IMR-90 (cell line): ENCODE data around the gene DCP2. TPM values are rescaled to one million over a fixed set of nuclear protein-coding genes. Genes with fewer than 3 reads are reported as not detected.

Experiments used
- ATAC-seq: fragments of 200-7000 bp; cut with Tn5 transposase; 2 replicates; pipeline ENCODE4 v1.9.1; 2020; ENCODE audit warnings: low read depth, mild to moderate bottlenecking, moderate library complexity
- BruUV-seq: library from RNA; stranded (reverse); fragments of 400-500 nt; replicated peaks from 2 replicates; lab custom pipeline; 2021; lab: Mats Ljungman, UMichigan
- CTCF ChIA-PET: fragments of 300-600 bp; formaldehyde crosslinking; extraction: SDS; loops from one replicate; lab custom pipeline; 2021; ENCODE audit warnings: antibody characterized with exemption; lab: Yijun Ruan, JAX
- POLR2A ChIA-PET: fragments of 300-600 bp; sonication (Branson Sonifier 250); formaldehyde crosslinking; loops from one replicate; lab custom pipeline; 2022; ENCODE audit warnings: antibody characterized with exemption; ENCODE audit not compliant: unreplicated experiment; lab: Charles Lee
- DNase-seq: peaks from one replicate; pipeline ENCODE4 v3.0.0; 2013
- H2AFZ ChIP-seq: replicated peaks from 2 replicates; pipeline ENCODE3; 2013; ENCODE audit warnings: low read length, mild to moderate bottlenecking; ENCODE audit not compliant: poor library complexity
- H2AK5ac ChIP-seq: 2 replicates; pipeline ENCODE4 v1.6.1; 2013; ENCODE audit warnings: low read depth, low read length, inconsistent platforms
- H2AK9ac ChIP-seq: replicated peaks from 2 replicates; pipeline ENCODE3; 2013; ENCODE audit warnings: mild to moderate bottlenecking, low read depth, low read length, moderate library complexity; ENCODE audit not compliant: poor library complexity
- H2BK120ac ChIP-seq: 2 replicates; pipeline ENCODE4 v1.6.1; 2013; ENCODE audit warnings: low read depth, low read length, inconsistent platforms
- H2BK15ac ChIP-seq: 3 replicates; pipeline ENCODE4 v1.6.1; 2013; ENCODE audit warnings: low read depth, low read length, inconsistent platforms
- H2BK20ac ChIP-seq: 2 replicates; pipeline ENCODE4 v1.6.1; 2013; ENCODE audit warnings: low read depth, mild to moderate bottlenecking, inconsistent platforms, low read length, moderate library complexity
- H2BK5ac ChIP-seq: 2 replicates; pipeline ENCODE4 v1.6.1; 2013; ENCODE audit warnings: mild to moderate bottlenecking, low read depth, low read length, inconsistent platforms; ENCODE audit not compliant: poor library complexity, severe bottlenecking
- H3K14ac ChIP-seq: replicated peaks from 2 replicates; pipeline ENCODE4 v1.6.1; 2013; ENCODE audit warnings: low read depth, low read length, inconsistent platforms
- H3K18ac ChIP-seq: 2 replicates; pipeline ENCODE4 v1.6.1; 2013; ENCODE audit warnings: low read depth, low read length, control low read depth
- H3K23ac ChIP-seq: 2 replicates; pipeline ENCODE4 v1.6.1; 2013; ENCODE audit warnings: low read depth, low read length, inconsistent platforms
- H3K27ac ChIP-seq: 2 replicates; pipeline ENCODE4 v1.5.1; 2013; ENCODE audit warnings: mild to moderate bottlenecking, control low read depth, low read length; ENCODE audit not compliant: insufficient read depth
- H3K27me3 ChIP-seq: 2 replicates; pipeline ENCODE4 v1.6.1; 2013; ENCODE audit warnings: low read length; ENCODE audit not compliant: control insufficient read depth, insufficient read depth
- H3K36me3 ChIP-seq: 2 replicates; pipeline ENCODE4 v1.6.1; 2013; ENCODE audit warnings: low read length, mixed read lengths; ENCODE audit not compliant: control insufficient read depth, insufficient read depth
- H3K4ac ChIP-seq: 2 replicates; pipeline ENCODE4 v1.6.1; 2013; ENCODE audit warnings: low read depth, low read length, inconsistent platforms
- H3K4me1 ChIP-seq: 2 replicates; pipeline ENCODE4 v1.6.1; 2013; ENCODE audit warnings: low read length, mixed read lengths; ENCODE audit not compliant: control insufficient read depth, insufficient read depth
- H3K4me2 ChIP-seq: 2 replicates; pipeline ENCODE4 v1.6.1; 2013; ENCODE audit warnings: low read depth, mild to moderate bottlenecking, control low read depth, low read length, moderate library complexity
- H3K4me3 ChIP-seq: 2 replicates; pipeline ENCODE4 v1.5.1; 2013; ENCODE audit warnings: low read depth, mild to moderate bottlenecking, control low read depth, low read length, moderate library complexity; ENCODE audit not compliant: insufficient read depth
- H3K56ac ChIP-seq: 2 replicates; pipeline ENCODE4 v1.6.1; 2013; ENCODE audit warnings: low read length, inconsistent platforms; ENCODE audit not compliant: insufficient read depth; ENCODE audit errors: extremely low read depth
- H3K79me1 ChIP-seq, 2 experiments: 2 replicates each; pipeline ENCODE4 v1.6.1; 2013; ENCODE audit warnings: low read length in 2 of 2, inconsistent platforms in 1 of 2, low read depth in 1 of 2
- H3K9ac ChIP-seq: 2 replicates; pipeline ENCODE4 v1.6.1; 2013; ENCODE audit warnings: low read depth, low read length, control low read depth
- H3K9me1 ChIP-seq: 2 replicates; pipeline ENCODE4 v1.6.1; 2013; ENCODE audit warnings: low read length, inconsistent platforms; ENCODE audit not compliant: insufficient read depth
- H3K9me3 ChIP-seq: 2 replicates; pipeline ENCODE4 v1.6.1; 2013; ENCODE audit warnings: low read length; ENCODE audit not compliant: control insufficient read depth, insufficient read depth
- H4K20me1 ChIP-seq: 2 replicates; pipeline ENCODE4 v1.6.1; 2013; ENCODE audit warnings: low read length, inconsistent platforms; ENCODE audit not compliant: insufficient read depth
- H4K5ac ChIP-seq: 2 replicates; pipeline ENCODE4 v1.6.1; 2013; ENCODE audit warnings: mild to moderate bottlenecking, low read depth, low read length, control low read depth
- H4K8ac ChIP-seq, 2 experiments: 2 replicates each; pipeline ENCODE4 v1.6.1; 2013; ENCODE audit warnings: low read depth in 2 of 2, low read length in 2 of 2, control low read depth in 1 of 2, inconsistent platforms in 1 of 2
- H4K91ac ChIP-seq: 2 replicates; pipeline ENCODE4 v1.6.1; 2013; ENCODE audit warnings: low read depth, low read length, inconsistent platforms; ENCODE audit not compliant: insufficient read depth
- BHLHE40 ChIP-seq: fragments of 150-350 bp; IDR thresholded peaks from 2 replicates; pipeline ENCODE4 v1.6.1; 2016; ENCODE audit warnings: mild to moderate bottlenecking, low read depth, low read length
- CEBPB ChIP-seq: IDR thresholded peaks from 2 replicates; pipeline ENCODE4 v1.6.1; 2012; ENCODE audit warnings: low read depth, low read length, improper control_type of control experiment
- CHD1 ChIP-seq: IDR thresholded peaks from 2 replicates; pipeline ENCODE4 v1.6.1; 2012; ENCODE audit warnings: low read depth, low read length, improper control_type of control experiment
- CTCF ChIP-seq: conservative IDR thresholded peaks from 2 replicates; pipeline ENCODE4 v1.5.1; 2012; ENCODE audit warnings: mild to moderate bottlenecking, low read depth, low read length, improper control_type of control experiment
- FOS ChIP-seq: fragments of 150-350 bp; IDR thresholded peaks from 2 replicates; pipeline ENCODE4 v1.6.1; 2016; ENCODE audit warnings: low read depth, low read length
- MAFK ChIP-seq: IDR thresholded peaks from 2 replicates; pipeline ENCODE4 v1.6.1; 2012; ENCODE audit warnings: low read depth, low read length, improper control_type of control experiment
- MAZ ChIP-seq: IDR thresholded peaks from 2 replicates; pipeline ENCODE4 v1.6.1; 2012; ENCODE audit warnings: low read depth, mild to moderate bottlenecking, low read length, improper control_type of control experiment, moderate library complexity, borderline replicate concordance
- MXI1 ChIP-seq: IDR thresholded peaks from 2 replicates; pipeline ENCODE4 v1.6.1; 2012; ENCODE audit warnings: low read depth, mild to moderate bottlenecking, low read length, moderate library complexity, borderline replicate concordance
- NFE2L2 ChIP-seq: fragments of 150-350 bp; IDR thresholded peaks from 2 replicates; pipeline ENCODE4 v1.6.1; 2016; ENCODE audit warnings: low read depth, mild to moderate bottlenecking, low read length
- POLR2A ChIP-seq: IDR thresholded peaks from 2 replicates; pipeline ENCODE4 v1.6.1; 2012; ENCODE audit warnings: mild to moderate bottlenecking, low read depth, low read length
- RAD21 ChIP-seq: IDR thresholded peaks from 2 replicates; pipeline ENCODE4 v1.6.1; 2012; ENCODE audit warnings: low read length, improper control_type of control experiment
- RCOR1 ChIP-seq: IDR thresholded peaks from 2 replicates; pipeline ENCODE4 v1.6.1; 2012; ENCODE audit warnings: mild to moderate bottlenecking, low read length, improper control_type of control experiment; ENCODE audit not compliant: insufficient replicate concordance
- RFX5 ChIP-seq: IDR thresholded peaks from 2 replicates; pipeline ENCODE4 v1.8.0; 2012; ENCODE audit warnings: low read depth, mild to moderate bottlenecking, low read length, moderate library complexity
- SMC3 ChIP-seq: fragments of 150-350 bp; IDR thresholded peaks from 2 replicates; pipeline ENCODE4 v1.6.1; 2016; ENCODE audit warnings: low read depth, mild to moderate bottlenecking, antibody characterized with exemption, low read length, moderate library complexity
- USF2 ChIP-seq: fragments of 150-350 bp; IDR thresholded peaks from 2 replicates; pipeline ENCODE4 v1.6.1; 2017; ENCODE audit warnings: mild to moderate bottlenecking, antibody characterized with exemption, low read length, low read depth
- WGBS, 2 experiments: methylation state at CpG; one replicate each; pipeline versions ENCODE4 v1.1.5 to v1.1.7; 2013; ENCODE audit warnings: missing lambda C conversion rate in 2 of 2; ENCODE audit not compliant: insufficient read length in 1 of 2; ENCODE audit errors: extremely low coverage in 2 of 2; 5-methylcytosine and 5-hydroxymethylcytosine counted together
- dilution Hi-C: fragments of 300-500 bp; cut with HindIII; formaldehyde crosslinking; loops from one replicate; pipeline ENCODE4 v1.14.3; 2018; ENCODE audit warnings: low sequenced_read_pairs; ENCODE audit not compliant: unreplicated experiment
- in situ Hi-C: fragments of 300-500 bp; cut with MboI; formaldehyde crosslinking; loops from 3 replicates; pipeline ENCODE4 v1.14.3; 2019; ENCODE audit warnings: low sequenced_read_pairs, inconsistent platforms, mixed read lengths
- intact Hi-C: fragments of 100-400 bp; cut with micrococcal nuclease; formaldehyde crosslinking; loops from 2 replicates; pipeline ENCODE4 v1.10.0; 2022
- polyA plus RNA-seq, 3 experiments: library from polyadenylated mRNA; depleted of rRNA; stranded (reverse); fragments of >200 nt; gene quantifications; 2 replicates each; pipeline ENCODE4 v1.2.3, GENCODE V29; 2012; ENCODE audit warnings: low replicate concordance in 1 of 3
- total RNA-seq: library from RNA; depleted of rRNA; stranded (reverse); fragments of >200 nt; gene quantifications from 2 replicates; pipeline ENCODE4 v1.2.3, GENCODE V29; 2012
- TF ChIP-seq, protein P1 (sequence below): fragments of 150-350 bp; IDR thresholded peaks from 2 replicates; pipeline ENCODE4 v1.6.1; 2016; ENCODE audit warnings: low read depth, mild to moderate bottlenecking, low read length, moderate library complexity, borderline replicate concordance

DCP2 gene
- total and polyA plus RNA-seq, 2 of the 4 experiments (the other 2 are of a cell fraction) = 6.9 to 18.6 TPM

GRCh38 chr5:113031557-113031956, 55.0 kb downstream of the DCP2 start:
- Histone ChIP-seq H3K14ac (no peak overlapping the region), H2BK20ac (no peak overlapping the region), H2AK9ac (no peak overlapping the region), H2BK5ac (no peak overlapping the region), H3K27ac (no peak overlapping the region), H4K20me1 (no peaks in the 10 kb centered on the region; the same call in 1 of the 2 replicates), H4K91ac (no peak overlapping the region), H3K4ac (no peak overlapping the region), H3K36me3 (peaks cover 29% of the 10 kb centered on the region), H2BK120ac (no peak overlapping the region), H3K18ac (no peak overlapping the region), H3K4me3 (no peak overlapping the region), H4K5ac (no peak overlapping the region), H3K27me3 (no peaks in the 10 kb centered on the region), H3K23ac (no peak overlapping the region), H3K9me3 (no peaks in the 10 kb centered on the region), H3K4me1 (peaks cover 13% of the 10 kb centered on the region), H3K4me2 (no peak overlapping the region), H2AFZ (no peak overlapping the region), H4K8ac (no peak overlapping the region), H3K9ac (no peak overlapping the region), H3K79me1 (peaks cover 10 to 17% of the 10 kb centered on the region in 2 experiments), H3K9me1 (peaks cover 24% of the 10 kb centered on the region), H3K56ac (no peak overlapping the region), H2BK15ac (no peak overlapping the region), H2AK5ac (no peak overlapping the region)
- BruUV-seq = no TSS peak
- CTCF ChIA-PET = no interaction called here
- no peak for ATAC-seq
- no peak for DNase-seq
- POLR2A ChIA-PET = no interaction called here
- no CpG with 5 or more reads among the region's 2 CpGs for WGBS, 2 experiments
- dilution Hi-C loops (no loop called here), in situ Hi-C loops (no loop called here), intact Hi-C loops (loop anchor here (5.0 kb wide), 1 partner anchor 261 kb away; no protein-coding TSS in a partner anchor)
- TF ChIP-seq RFX5 = no peak
- TF ChIP-seq, protein P1, sequence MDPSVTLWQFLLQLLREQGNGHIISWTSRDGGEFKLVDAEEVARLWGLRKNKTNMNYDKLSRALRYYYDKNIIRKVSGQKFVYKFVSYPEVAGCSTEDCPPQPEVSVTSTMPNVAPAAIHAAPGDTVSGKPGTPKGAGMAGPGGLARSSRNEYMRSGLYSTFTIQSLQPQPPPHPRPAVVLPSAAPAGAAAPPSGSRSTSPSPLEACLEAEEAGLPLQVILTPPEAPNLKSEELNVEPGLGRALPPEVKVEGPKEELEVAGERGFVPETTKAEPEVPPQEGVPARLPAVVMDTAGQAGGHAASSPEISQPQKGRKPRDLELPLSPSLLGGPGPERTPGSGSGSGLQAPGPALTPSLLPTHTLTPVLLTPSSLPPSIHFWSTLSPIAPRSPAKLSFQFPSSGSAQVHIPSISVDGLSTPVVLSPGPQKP = no peak
- no peak for TF ChIP-seq POLR2A
- TF ChIP-seq CHD1 = no peak
- TF ChIP-seq CEBPB = no peak
- TF ChIP-seq FOS = no peak
- TF ChIP-seq USF2 = no peak
- TF ChIP-seq RCOR1 = no peak
- TF ChIP-seq SMC3 = no peak
- no peak for TF ChIP-seq RAD21
- TF ChIP-seq MXI1 = no peak
- no peak for TF ChIP-seq MAFK
- TF ChIP-seq BHLHE40 = no peak
- TF ChIP-seq NFE2L2 = no peak
- no peak for TF ChIP-seq CTCF
- TF ChIP-seq MAZ = no peak
